Measurements from ENCODE around the gene MUC20.
A peak's percentile ranks its signal among the peaks of the same experiment; 100 is the strongest.
"Not testable (repeated sequence)": the region's sequence is repeated elsewhere in the genome, so short reads cannot be mapped to it uniquely, and the experiment has no call there.

MUC20 gene

DNA sequence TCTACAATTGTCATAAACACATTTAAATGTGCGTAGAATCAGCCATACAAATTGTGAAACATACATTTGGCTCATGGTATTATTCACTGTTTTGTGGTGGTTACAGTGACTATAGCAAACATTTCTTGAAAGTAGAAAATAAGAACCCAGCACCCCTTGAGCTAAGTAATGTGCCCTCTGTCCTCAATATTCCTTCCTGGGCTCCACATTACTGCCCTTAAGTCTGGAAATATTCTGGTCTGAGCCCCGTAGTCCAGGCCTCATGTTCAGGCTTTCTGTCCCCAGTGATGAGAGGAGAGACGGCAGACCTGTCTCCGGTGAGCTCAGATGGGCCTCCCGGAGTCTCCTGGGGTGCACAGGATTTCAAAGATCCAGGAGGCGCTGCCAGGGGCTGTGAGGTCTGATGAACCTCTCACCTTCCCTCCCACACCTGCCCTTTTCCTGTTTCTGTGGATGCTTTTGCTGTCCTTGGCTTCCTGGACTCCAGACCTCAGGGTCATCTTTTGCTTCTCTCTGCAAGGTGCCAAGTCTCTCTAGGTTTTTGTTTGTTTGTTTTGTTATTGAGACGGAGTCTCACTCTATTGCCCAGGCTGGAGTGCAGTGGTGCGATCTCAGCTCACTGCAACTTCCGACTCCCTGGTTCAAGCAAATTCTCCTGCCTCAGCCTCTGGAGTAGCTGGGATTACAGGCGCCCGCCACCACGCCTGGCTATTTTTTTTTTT, 8.8 kb upstream of the MUC20 start:
- no peak overlapping the region for H3K27ac ChIP-seq
- no peak for TF ChIP-seq ZFX (IDR thresholded peaks at IDR 0.05)
- TF ChIP-seq, protein P1, sequence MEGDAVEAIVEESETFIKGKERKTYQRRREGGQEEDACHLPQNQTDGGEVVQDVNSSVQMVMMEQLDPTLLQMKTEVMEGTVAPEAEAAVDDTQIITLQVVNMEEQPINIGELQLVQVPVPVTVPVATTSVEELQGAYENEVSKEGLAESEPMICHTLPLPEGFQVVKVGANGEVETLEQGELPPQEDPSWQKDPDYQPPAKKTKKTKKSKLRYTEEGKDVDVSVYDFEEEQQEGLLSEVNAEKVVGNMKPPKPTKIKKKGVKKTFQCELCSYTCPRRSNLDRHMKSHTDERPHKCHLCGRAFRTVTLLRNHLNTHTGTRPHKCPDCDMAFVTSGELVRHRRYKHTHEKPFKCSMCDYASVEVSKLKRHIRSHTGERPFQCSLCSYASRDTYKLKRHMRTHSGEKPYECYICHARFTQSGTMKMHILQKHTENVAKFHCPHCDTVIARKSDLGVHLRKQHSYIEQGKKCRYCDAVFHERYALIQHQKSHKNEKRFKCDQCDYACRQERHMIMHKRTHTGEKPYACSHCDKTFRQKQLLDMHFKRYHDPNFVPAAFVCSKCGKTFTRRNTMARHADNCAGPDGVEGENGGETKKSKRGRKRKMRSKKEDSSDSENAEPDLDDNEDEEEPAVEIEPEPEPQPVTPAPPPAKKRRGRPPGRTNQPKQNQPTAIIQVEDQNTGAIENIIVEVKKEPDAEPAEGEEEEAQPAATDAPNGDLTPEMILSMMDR (conservative IDR thresholded peaks at IDR 0.05), result no peak

DNA sequence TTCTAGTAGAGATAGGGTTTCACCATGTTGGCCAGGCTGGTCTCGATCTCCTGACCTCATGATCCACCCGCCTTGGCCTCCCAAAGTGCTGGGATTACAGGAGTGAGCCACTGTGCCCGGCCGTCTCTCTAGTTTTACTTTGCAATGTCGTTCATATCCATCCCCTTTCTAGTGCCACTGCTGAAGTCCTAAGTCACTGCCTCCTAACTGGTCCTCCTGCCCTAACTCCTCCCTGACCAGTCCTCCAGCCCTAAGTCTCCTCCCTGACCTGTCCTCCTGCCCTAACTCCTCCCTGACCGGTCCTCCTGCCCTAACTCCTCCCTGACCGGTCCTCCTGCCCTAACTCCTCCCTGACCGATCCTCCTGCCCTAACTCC, 8.3 kb upstream of the MUC20 start:
- H3K27ac ChIP-seq, result not testable (repeated sequence)

GRCh38 chr3:195713150-195713549, 7.6 kb upstream of the MUC20 start:
- not testable (repeated sequence) for H3K27ac ChIP-seq

- TF ChIP-seq ZFX (IDR thresholded peaks at IDR 0.05), result no peak
- TF ChIP-seq, protein P1 (conservative IDR thresholded peaks at IDR 0.05), result no peak
- H3K27ac ChIP-seq, result no peak overlapping the region
Measured at GRCh38 chr3:195714380-195715011, 6.3 kb upstream of the MUC20 start.

GRCh38 chr3:195715134-195715533, 5.6 kb upstream of the MUC20 start:
- no peak for TF ChIP-seq ZFX (IDR thresholded peaks at IDR 0.05)
- TF ChIP-seq, protein P1 (conservative IDR thresholded peaks at IDR 0.05), result no peak
- H3K27ac ChIP-seq, result no peak overlapping the region

DNA sequence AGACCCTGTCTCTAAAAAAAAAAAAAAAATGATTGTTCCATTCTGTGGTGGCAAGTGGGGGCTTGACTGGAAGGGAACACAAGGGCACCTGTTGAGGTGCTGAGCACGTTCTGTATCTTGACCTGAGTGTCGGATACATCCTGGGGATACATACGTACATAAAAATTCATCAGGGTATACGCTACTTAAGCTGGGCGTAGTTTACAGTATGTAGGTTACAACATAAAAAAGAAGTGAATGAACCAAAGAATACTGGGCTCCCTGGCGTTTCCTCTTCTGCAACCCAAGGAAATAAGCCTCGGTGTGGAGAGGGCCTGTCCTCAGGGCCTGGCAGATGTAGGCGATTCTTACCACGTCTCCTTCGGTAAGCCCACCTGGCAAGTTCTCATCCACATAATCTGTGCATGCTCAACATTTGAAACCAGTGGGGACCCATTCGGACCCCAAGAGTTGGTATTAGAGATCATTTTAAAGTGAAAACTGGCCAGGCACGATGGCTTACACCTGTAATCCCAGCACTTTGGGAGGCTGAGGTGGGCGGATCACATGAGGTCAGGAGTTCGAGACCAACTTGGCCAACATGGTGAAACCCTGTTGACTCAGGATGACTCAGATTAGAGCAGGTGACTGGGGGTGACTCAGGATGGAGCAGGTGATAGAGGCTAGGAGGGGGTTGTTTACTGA, 5.1 kb upstream of the MUC20 start:
- TF ChIP-seq, protein P1 (conservative IDR thresholded peaks at IDR 0.05), result no peak
- no peak for TF ChIP-seq ZFX (IDR thresholded peaks at IDR 0.05)
- no peak overlapping the region for H3K27ac ChIP-seq

DNA sequence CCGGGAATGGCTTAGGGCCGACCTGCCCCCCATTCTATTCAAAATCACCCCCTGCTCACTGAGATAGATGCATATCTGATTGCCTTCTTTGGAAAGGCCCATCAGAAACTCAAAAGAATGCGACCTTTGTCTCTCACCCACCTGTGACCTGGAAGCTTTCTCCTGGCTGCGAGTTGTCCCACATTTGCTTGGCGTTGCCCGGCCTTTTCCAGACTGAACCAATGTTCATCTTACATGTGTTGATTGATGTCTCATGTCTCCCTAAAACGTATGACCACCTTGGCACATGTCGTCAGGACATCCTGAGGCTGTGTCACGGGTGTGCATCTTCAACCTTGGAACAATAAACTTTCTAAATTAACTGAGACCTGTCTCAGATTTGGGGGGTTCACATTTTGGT, 3.4 kb upstream of the MUC20 start:
- H3K27ac ChIP-seq, result no peak overlapping the region
- TF ChIP-seq, protein P1 (conservative IDR thresholded peaks at IDR 0.05), result no peak
- TF ChIP-seq ZFX (IDR thresholded peaks at IDR 0.05), result no peak

DNA sequence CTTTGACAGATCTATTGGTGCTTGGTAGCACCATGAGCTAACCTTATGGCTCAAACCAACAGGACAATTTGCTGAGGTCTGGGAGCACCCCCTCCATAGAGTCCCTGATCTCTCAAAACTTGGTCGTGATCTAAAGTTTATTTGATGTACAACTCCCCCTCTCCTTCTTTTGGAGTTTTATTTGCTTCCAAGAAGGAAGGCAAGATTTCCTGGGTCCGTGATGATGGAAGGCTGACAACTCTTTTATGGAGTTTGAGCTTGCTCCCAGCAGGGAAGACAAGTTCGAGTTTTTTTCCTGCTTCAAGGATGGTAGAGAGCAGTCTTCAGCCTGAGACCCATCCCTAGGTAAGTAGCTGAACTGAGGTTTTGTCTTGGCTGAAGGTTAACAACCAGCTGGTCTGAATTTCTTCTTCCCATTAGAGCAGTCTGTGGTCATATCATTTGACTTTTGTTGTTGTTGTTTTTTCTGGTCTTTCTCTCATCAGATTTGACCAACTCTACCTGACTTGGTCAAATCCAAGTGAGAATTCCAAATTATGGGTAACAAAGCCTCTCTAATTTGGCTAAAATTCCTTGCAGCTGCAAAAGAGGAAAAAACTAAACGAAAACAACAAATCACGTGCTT, 2.8 kb upstream of the MUC20 start:
- TF ChIP-seq, protein P1 (conservative IDR thresholded peaks at IDR 0.05), result no peak
- TF ChIP-seq ZFX (IDR thresholded peaks at IDR 0.05), result no peak
- peak overlapping the region; percentile 30; the same call in 1 of the 2 replicates for H3K27ac ChIP-seq
